PC-3 (cell line): ENCODE measurements around the gene PLXNB3.

Experiments
- CTCF ChIP-seq: fragments of 300-600 bp; sonication (generic); conservative IDR thresholded peaks from 2 replicates; pipeline ENCODE4 v1.5.1; 2017; ENCODE audit warnings: antibody characterized with exemption, low read depth, mild to moderate bottlenecking, low read length
- EZH2 ChIP-seq: fragments of 300-600 bp; sonication (generic); IDR thresholded peaks from one replicate; pipeline ENCODE4 v1.6.1; 2017; ENCODE audit warnings: antibody characterized with exemption, mild to moderate bottlenecking, low read length; ENCODE audit not compliant: unreplicated experiment
- EZH2phosphoT487 ChIP-seq: fragments of 300-600 bp; sonication (generic); IDR thresholded peaks from 2 replicates; pipeline ENCODE4 v1.6.1; 2018; ENCODE audit warnings: mild to moderate bottlenecking, antibody characterized with exemption, low read length, borderline replicate concordance

- TF ChIP-seq EZH2phosphoT487 (no peak), EZH2 (no peak), CTCF (peak; percentile 27; the same call in 1 of the 2 replicates)
Measured at GRCh38 chrX:153782313-153782712, 18.3 kb downstream of the PLXNB3 start.
